Lower lobe of right lung (tissue), 2 donors: ENCODE results near the gene INTS4. TPM values are rescaled to one million over a fixed set of nuclear protein-coding genes. Genes with fewer than 3 reads are reported as not detected.

Experiments used
- ATAC-seq, 2 donors: fragments of 200-7000 bp; cut with Tn5 transposase; one replicate each; pipeline ENCODE4 v1.9.1; 2020 to 2022; ENCODE audit warnings: mild to moderate bottlenecking in 2 of 2, moderate library complexity in 2 of 2
- DNase-seq: peaks from one replicate; pipeline ENCODE4 v3.0.0-alpha.2; 2020
- H3K27ac ChIP-seq: fragments of 200-600 bp; one replicate; pipeline ENCODE4 v1.8.0; 2022
- H3K27me3 ChIP-seq: fragments of 200-600 bp; one replicate; pipeline ENCODE4 v1.8.0; 2022; ENCODE audit warnings: low read depth
- H3K36me3 ChIP-seq: fragments of 200-600 bp; one replicate; pipeline ENCODE4 v1.8.0; 2022; ENCODE audit warnings: mild to moderate bottlenecking
- H3K4me1 ChIP-seq: fragments of 200-600 bp; one replicate; pipeline ENCODE4 v1.8.0; 2022
- H3K4me3 ChIP-seq: fragments of 200-600 bp; one replicate; pipeline ENCODE4 v1.8.0; 2022; ENCODE audit warnings: mild to moderate bottlenecking
- H3K9me3 ChIP-seq: fragments of 200-600 bp; one replicate; pipeline ENCODE4 v1.8.0; 2022
- intact Hi-C: fragments of 100-400 bp; cut with DNase I; formaldehyde crosslinking; loops from one replicate; pipeline ENCODE4 v1.11.0; 2022
- total RNA-seq: library from RNA; stranded (reverse); fragmentation: NEBNext Ultra II Directional; extraction: Animal tissue kit (Norgen Biotek cat#: 25700); gene quantifications from one replicate; pipeline ENCODE4 v1.2.1, GENCODE V29; 2021
- TF ChIP-seq, protein P1 (sequence below): fragments of 200-600 bp; IDR thresholded peaks from one replicate; pipeline ENCODE4 v1.8.0; 2022; ENCODE audit warnings: antibody characterized with exemption, mild to moderate bottlenecking
- donor health status: DM: no; HTN: yes; CAD: no; lungs with severe emphysema.

INTS4 gene
- total RNA-seq, 1 donor from 2014 or later: 35.4 TPM

GRCh38 chr11:78027759-78028158, 33.3 kb upstream of the INTS4 start:
- intact Hi-C loops: no loop called here
- Histone ChIP-seq H3K9me3 (no peaks in the 10 kb centered on the region), H3K4me3 (no peak overlapping the region), H3K27me3 (no peaks in the 10 kb centered on the region), H3K36me3 (no peaks in the 10 kb centered on the region), H3K4me1 (peaks cover 20% of the 10 kb centered on the region), H3K27ac (no peak overlapping the region)
- DNase-seq (no peak), ATAC-seq (no peak)
- TF ChIP-seq, protein P1, sequence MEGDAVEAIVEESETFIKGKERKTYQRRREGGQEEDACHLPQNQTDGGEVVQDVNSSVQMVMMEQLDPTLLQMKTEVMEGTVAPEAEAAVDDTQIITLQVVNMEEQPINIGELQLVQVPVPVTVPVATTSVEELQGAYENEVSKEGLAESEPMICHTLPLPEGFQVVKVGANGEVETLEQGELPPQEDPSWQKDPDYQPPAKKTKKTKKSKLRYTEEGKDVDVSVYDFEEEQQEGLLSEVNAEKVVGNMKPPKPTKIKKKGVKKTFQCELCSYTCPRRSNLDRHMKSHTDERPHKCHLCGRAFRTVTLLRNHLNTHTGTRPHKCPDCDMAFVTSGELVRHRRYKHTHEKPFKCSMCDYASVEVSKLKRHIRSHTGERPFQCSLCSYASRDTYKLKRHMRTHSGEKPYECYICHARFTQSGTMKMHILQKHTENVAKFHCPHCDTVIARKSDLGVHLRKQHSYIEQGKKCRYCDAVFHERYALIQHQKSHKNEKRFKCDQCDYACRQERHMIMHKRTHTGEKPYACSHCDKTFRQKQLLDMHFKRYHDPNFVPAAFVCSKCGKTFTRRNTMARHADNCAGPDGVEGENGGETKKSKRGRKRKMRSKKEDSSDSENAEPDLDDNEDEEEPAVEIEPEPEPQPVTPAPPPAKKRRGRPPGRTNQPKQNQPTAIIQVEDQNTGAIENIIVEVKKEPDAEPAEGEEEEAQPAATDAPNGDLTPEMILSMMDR: no peak

DNA sequence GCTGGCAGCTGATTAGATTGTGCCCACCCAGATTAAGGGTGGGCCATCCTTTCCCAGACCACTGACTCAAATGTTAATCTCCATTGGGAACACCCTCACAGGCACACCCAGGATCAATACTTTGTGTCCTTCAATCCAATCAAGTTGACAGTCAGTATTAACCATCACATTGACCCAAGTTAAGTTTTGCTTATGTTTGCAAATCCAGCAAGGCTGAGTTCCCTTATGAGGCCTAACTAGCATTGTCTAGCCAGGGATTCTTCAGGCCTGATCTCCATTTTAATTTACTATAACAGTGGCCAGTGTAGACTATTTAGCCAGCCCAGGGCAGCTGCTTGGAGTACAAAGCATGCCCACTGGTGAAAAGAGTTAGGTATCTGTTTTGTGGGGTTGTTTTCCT, 30.9 kb upstream of the INTS4 start:
- intact Hi-C loops: no loop called here
- TF ChIP-seq, protein P1: no peak
- Histone ChIP-seq H3K9me3 (no peaks in the 10 kb centered on the region), H3K27ac (no peak overlapping the region), H3K4me1 (peaks cover 11% of the 10 kb centered on the region), H3K36me3 (no peaks in the 10 kb centered on the region), H3K4me3 (no peak overlapping the region), H3K27me3 (no peaks in the 10 kb centered on the region)
- ATAC-seq: no peak
- no peak for DNase-seq

DNA sequence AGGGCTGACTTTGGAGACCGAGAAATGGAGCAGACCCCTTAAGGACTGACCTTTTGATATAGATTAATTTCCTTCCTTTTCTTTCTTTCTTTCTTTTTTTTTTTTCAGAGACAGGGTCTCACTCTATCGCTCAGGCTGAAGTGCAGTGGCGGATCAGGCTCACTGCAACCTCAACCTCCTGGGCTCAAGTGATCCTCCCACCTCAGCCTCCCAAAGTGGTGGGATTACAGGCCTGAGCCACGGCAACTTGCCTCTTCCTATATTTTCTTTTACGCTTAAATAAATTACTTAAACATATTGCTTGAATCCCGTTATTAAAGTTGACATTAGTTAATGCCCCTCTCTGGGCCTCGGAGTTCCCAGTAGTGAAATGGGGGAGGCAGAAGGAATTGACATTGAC, 29.0 kb upstream of the INTS4 start:
- ATAC-seq: peak in 1 of 2 donors; percentile 25
- Histone ChIP-seq H3K4me3 (peak overlapping the region; percentile 56), H3K36me3 (no peaks in the 10 kb centered on the region), H3K27me3 (no peaks in the 10 kb centered on the region), H3K27ac (peak overlapping the region; percentile 64), H3K9me3 (no peaks in the 10 kb centered on the region), H3K4me1 (peaks cover 8% of the 10 kb centered on the region)
- TF ChIP-seq, protein P1: no peak
- intact Hi-C loops: no loop called here
- no peak for DNase-seq

DNA sequence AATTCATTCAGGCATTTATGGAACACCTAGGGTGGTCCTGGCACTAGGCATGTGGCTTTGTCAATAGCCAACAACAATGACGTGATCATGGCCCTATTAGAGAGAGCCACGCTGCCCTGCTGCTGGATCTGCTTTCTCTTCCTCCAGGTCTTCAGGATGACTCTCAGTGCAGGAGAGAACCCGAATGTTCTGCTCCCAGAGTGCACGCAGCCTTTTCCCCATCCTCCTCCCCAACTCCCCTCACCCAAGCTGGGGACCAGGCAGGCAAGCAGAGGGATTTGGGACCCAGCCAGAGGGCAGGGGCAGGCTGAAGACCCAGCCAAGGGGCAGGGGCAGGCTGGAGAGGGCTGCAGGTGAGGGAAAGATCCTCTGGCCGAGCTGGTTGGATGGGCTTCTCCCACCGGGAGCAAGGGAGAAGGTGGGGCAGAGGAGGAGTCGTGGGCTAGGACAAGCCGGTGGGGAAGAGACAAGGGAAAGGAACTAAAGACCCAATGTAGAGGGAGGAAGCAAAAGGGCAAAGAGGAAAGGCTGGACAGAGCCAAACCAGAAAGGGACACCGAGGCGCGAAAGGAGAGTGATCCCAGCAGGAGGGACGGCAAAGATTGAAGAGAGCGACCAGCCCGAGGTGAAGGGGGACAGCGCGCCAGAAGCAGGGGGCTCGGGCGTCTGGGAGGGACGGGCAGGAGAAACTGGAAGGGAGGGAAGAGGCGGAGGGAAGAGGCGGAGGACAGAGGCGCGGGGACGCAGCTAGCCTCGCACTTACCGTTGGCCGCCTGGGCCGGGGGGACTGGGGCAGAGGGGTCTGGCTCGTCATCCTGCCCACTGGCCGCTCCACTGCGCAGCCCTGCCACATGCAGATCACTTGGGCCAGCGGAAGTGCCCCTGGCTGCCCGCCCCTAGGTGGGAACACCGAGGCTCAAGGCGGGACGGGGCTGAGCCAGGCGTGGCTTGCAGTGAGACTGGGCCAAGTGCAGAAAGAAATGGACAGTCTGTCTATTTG, 28.2 kb upstream of the INTS4 start, which contains the start of gene KCTD14:
KCTD14 (minus strand) TSS at position 880 of the 1,000 bp plus-strand sequence; CDS start at position 853, 27 bp downstream.
- peaks cover 8% of the 10 kb centered on the region for H3K4me1 ChIP-seq
- H3K4me3 ChIP-seq: peak within 1 kb of the TSS; percentile 56
- H3K27ac ChIP-seq: peak within 1 kb of the TSS; percentile 64
- H3K36me3 ChIP-seq: no peaks in the 10 kb centered on the region
- TF ChIP-seq, protein P1: peak; percentile 6
- no peaks in the 10 kb centered on the region for H3K27me3 ChIP-seq
- ATAC-seq: peak; percentile 93 to 94
- intact Hi-C loops: no loop called here
- peak; percentile 78 for DNase-seq
- no peaks in the 10 kb centered on the region for H3K9me3 ChIP-seq

DNA sequence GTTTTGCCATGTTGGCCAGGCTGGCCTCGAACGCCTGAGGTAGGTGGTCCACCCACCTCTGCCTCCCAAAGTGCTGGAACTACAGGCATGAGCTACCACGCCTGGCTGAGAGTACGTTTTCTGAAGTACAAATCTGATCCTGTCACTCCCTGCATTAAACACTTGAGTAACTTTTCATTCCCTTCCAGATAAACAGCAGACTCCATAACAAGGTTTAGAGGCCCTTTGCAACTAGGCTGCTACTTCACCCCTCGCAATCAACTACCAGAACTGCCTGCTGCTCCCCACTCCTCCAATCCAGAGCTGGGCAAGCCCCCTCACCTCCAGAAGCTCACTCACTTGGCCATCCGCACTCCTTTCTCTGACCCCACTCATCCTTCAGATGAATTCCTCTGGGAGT, 27.1 kb upstream of the INTS4 start:
- Histone ChIP-seq H3K4me1 (peaks cover 8% of the 10 kb centered on the region), H3K9me3 (no peaks in the 10 kb centered on the region), H3K27ac (no peak overlapping the region), H3K4me3 (no peak overlapping the region), H3K36me3 (peaks cover 2% of the 10 kb centered on the region), H3K27me3 (no peaks in the 10 kb centered on the region)
- ATAC-seq: peak in 1 of 2 donors; percentile 2
- intact Hi-C loops: no loop called here
- TF ChIP-seq, protein P1: no peak
- DNase-seq: no peak
